Glutamatergic neuron (in vitro differentiated cells): ENCODE measurements around the gene LRR1. TPM values are rescaled to one million over a fixed set of nuclear protein-coding genes. Genes with fewer than 3 reads are reported as not detected.

Experiments used
- DNase-seq: peaks from one replicate; pipeline ENCODE4 v3.0.0; 2022
- H3K27ac Mint-ChIP-seq: one replicate; pipeline ENCODE4 v1.8.0; 2020; ENCODE audit warnings: mild to moderate bottlenecking, mixed read lengths, inconsistent platforms; ENCODE audit not compliant: unreplicated experiment
- H3K27me3 Mint-ChIP-seq: one replicate; pipeline ENCODE4 v1.8.0; 2020; ENCODE audit warnings: mild to moderate bottlenecking, moderate library complexity, mixed read lengths, inconsistent platforms; ENCODE audit not compliant: unreplicated experiment
- H3K36me3 Mint-ChIP-seq: one replicate; pipeline ENCODE4 v1.8.0; 2020; ENCODE audit warnings: mild to moderate bottlenecking, mixed read lengths, inconsistent platforms; ENCODE audit not compliant: unreplicated experiment
- H3K4me1 Mint-ChIP-seq: one replicate; pipeline ENCODE4 v1.8.0; 2020; ENCODE audit warnings: mild to moderate bottlenecking, low read depth, mixed read lengths, inconsistent platforms; ENCODE audit not compliant: unreplicated experiment
- H3K4me3 Mint-ChIP-seq: one replicate; pipeline ENCODE4 v1.8.0; 2020; ENCODE audit warnings: mild to moderate bottlenecking, mixed read lengths, inconsistent platforms; ENCODE audit not compliant: unreplicated experiment
- H3K9me3 Mint-ChIP-seq: one replicate; pipeline ENCODE4 v1.8.0; 2020; ENCODE audit warnings: mild to moderate bottlenecking, moderate library complexity, mixed read lengths, inconsistent platforms; ENCODE audit not compliant: unreplicated experiment
- CTCF ChIP-seq: fragments of 200-600 bp; sonication (generic); IDR thresholded peaks from one replicate; pipeline ENCODE4 v1.5.0; 2021; ENCODE audit not compliant: partially characterized antibody, unreplicated experiment
- total RNA-seq: library from RNA; stranded (reverse); fragmentation: NEBNext Ultra II Directional; extraction: Animal tissue kit (Norgen Biotek cat#: 25700); gene quantifications from one replicate; pipeline ENCODE4 v1.2.1, GENCODE V29; 2021; ENCODE audit not compliant: unreplicated experiment

Gene LRR1
- total RNA-seq, 1 donor from 2014 or later: 8.0 TPM

DNA sequence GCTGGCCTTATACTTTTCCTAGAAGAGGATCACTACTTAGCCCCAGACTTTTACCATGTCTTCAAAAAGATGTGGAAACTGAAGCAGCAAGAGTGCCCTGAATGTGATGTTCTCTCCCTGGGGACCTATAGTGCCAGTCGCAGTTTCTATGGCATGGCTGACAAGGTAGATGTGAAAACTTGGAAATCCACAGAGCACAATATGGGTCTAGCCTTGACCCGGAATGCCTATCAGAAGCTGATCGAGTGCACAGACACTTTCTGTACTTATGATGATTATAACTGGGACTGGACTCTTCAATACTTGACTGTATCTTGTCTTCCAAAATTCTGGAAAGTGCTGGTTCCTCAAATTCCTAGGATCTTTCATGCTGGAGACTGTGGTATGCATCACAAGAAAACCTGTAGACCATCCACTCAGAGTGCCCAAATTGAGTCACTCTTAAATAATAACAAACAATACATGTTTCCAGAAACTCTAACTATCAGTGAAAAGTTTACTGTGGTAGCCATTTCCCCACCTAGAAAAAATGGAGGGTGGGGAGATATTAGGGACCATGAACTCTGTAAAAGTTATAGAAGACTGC is 23.4 kb downstream of the LRR1 start:
- no peak for TF ChIP-seq CTCF
- peaks cover 3% of the 10 kb centered on the region for H3K9me3 Mint-ChIP-seq
- H3K4me3 Mint-ChIP-seq: peak overlapping the region; percentile 89
- DNase-seq: no peak
- H3K27ac Mint-ChIP-seq: peak overlapping the region; percentile 71
- H3K36me3 Mint-ChIP-seq: no peaks in the 10 kb centered on the region
- H3K27me3 Mint-ChIP-seq: peaks cover 3% of the 10 kb centered on the region
- H3K4me1 Mint-ChIP-seq: peaks cover 5% of the 10 kb centered on the region

GRCh38 chr14:49623387-49623786 is 24.6 kb downstream of the LRR1 start:
- no peak for TF ChIP-seq CTCF
- Mint-ChIP-seq H3K36me3 (no peaks in the 10 kb centered on the region), H3K27ac (no peak overlapping the region), H3K4me1 (peaks cover 5% of the 10 kb centered on the region), H3K27me3 (peaks cover 3% of the 10 kb centered on the region), H3K9me3 (peaks cover 3% of the 10 kb centered on the region), H3K4me3 (no peak overlapping the region)
- no peak for DNase-seq

DNA sequence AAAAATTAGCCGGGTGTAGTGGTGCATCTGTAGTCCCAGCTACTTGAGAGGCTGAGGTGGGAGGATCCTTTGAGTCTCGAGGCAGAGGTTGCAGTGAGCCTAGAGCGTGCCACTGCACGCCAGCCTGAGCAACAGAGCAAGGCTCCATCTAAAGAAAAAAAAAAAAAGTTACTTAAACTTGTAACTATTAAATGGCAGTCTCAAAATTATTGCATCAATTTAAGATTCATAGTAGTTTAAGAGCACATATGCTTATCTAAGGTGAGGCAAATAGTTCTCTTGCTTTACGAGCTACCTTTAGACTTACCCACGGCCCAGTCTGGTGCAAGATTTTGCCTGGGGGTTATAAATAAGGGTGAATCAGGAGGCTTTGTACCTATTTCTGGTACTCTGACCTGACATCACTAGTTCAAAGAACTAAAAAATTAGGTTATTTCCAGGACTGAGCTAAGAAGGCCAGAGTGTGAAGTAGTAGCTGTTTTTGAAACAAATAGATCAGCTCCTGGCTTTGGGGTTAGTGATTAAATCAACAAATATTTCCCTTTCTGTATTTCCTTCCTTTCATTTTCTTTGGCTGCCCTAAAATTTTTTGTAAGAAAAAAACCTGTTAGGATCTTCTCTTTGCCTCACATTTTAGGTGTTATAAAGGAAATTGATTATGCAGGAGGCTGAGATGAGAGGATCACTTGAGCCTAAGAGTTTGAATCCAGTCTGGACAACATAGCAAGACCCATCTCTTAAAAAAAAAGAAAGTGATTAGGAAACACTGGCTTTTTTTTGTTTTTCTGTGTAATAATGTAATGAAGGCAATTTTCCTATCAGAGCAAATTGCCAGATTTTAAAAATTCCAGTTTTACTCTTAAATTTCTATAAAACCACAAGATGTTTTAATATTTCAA is 25.4 kb downstream of the LRR1 start:
- no peak overlapping the region for H3K27ac Mint-ChIP-seq
- no peak for TF ChIP-seq CTCF
- DNase-seq: no peak
- H3K4me1 Mint-ChIP-seq: peaks cover 5% of the 10 kb centered on the region
- H3K36me3 Mint-ChIP-seq: no peaks in the 10 kb centered on the region
- no peak overlapping the region for H3K4me3 Mint-ChIP-seq
- H3K9me3 Mint-ChIP-seq: peaks cover 3% of the 10 kb centered on the region
- H3K27me3 Mint-ChIP-seq: peaks cover 3% of the 10 kb centered on the region

DNA sequence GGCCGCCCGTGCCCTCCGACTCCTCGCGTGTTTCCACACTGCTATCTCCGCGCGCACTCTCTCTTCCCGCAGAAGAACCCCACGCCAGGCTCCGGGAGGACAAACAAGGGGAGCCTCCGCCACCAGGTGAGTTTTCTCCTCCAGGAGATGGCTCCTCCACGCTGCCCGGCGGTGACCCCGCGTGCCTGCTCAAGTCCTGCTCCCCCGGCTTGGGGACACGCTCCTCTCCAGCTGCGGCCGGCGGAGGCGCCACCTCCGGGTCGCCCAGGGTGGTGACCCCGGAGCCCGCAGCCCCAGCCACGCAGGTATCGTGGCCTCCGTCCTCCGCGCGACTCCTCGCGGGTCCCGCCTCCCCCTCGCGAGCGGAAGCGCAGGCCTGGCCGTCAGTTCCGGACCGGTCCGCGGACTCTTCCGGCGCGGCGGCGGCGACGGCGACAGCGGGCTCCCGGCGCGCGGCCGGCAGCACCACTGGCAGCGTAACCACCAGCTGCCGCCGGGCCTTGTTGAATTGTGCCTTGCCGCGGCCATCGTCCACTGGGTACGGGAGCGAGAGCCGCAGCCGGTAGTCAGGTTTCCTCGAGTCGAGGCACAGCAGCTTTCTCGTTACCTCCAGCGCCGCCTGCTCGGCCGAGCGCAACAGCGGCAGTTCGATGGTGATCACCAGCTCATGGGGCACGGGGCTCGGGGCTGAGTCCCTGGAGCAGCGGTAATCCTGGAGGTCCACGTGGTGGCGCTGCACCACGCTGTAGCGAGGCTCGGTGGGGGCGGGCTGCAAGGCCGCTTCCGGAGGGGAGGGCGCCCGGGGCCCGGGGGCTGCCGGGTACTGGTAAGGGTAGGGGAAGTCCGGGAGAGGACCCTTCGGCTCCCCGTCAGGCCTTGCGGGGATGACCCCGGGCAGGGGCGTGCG is 35.2 kb downstream of the LRR1 start:
- H3K27ac Mint-ChIP-seq: peak overlapping the region; percentile 99
- H3K27me3 Mint-ChIP-seq: peaks cover 13% of the 10 kb centered on the region
- TF ChIP-seq CTCF: peak; percentile 80
- H3K4me3 Mint-ChIP-seq: peak overlapping the region; percentile 99
- peaks cover 8% of the 10 kb centered on the region for H3K4me1 Mint-ChIP-seq
- no peaks in the 10 kb centered on the region for H3K36me3 Mint-ChIP-seq
- peaks cover 12% of the 10 kb centered on the region for H3K9me3 Mint-ChIP-seq
- peak; percentile 97 for DNase-seq
